WERI-Rb-1 (cell line): ENCODE data around the gene AGXT.

ENCODE experiments used
- DNase-seq: peaks from one replicate; pipeline ENCODE4 v3.0.0-alpha.2; 2020
- H3K27ac ChIP-seq: fragments of 250-450 bp; sonication (Bioruptor Pico); 2 replicates; pipeline ENCODE4 v1.5.1; 2020; ENCODE audit warnings: mild to moderate bottlenecking, moderate library complexity
- H3K27me3 ChIP-seq: fragments of 250-450 bp; sonication (Bioruptor Pico); 2 replicates; pipeline ENCODE4 v1.5.1; 2021; ENCODE audit warnings: mild to moderate bottlenecking, low read depth, moderate library complexity; ENCODE audit not compliant: insufficient read depth, severe bottlenecking
- H3K36me3 ChIP-seq: fragments of 250-450 bp; sonication (Bioruptor Pico); 2 replicates; pipeline ENCODE4 v1.5.1; 2020; ENCODE audit warnings: mild to moderate bottlenecking, moderate library complexity
- H3K4me3 ChIP-seq: 2 replicates; pipeline ENCODE4 v1.5.1; 2011; ENCODE audit warnings: low read depth, mild to moderate bottlenecking, control low read depth, low read length
- H3K9me3 ChIP-seq: fragments of 250-450 bp; sonication (Bioruptor Pico); 2 replicates; pipeline ENCODE4 v1.5.1; 2021; ENCODE audit warnings: mild to moderate bottlenecking, moderate library complexity; ENCODE audit not compliant: severe bottlenecking
- TF ChIP-seq, protein P1 (sequence below): IDR thresholded peaks from 2 replicates; pipeline ENCODE4 v1.5.1; 2011; ENCODE audit warnings: low read depth, mild to moderate bottlenecking, control low read depth, inconsistent platforms, low read length

AGXT gene

GRCh38 chr2:240903191-240904060 is 34.8 kb downstream of the AGXT start:
- no peak for DNase-seq
- H3K27ac ChIP-seq = no peak overlapping the region
- no peaks in the 10 kb centered on the region for H3K9me3 ChIP-seq
- no peaks in the 10 kb centered on the region for H3K27me3 ChIP-seq
- TF ChIP-seq, protein P1, sequence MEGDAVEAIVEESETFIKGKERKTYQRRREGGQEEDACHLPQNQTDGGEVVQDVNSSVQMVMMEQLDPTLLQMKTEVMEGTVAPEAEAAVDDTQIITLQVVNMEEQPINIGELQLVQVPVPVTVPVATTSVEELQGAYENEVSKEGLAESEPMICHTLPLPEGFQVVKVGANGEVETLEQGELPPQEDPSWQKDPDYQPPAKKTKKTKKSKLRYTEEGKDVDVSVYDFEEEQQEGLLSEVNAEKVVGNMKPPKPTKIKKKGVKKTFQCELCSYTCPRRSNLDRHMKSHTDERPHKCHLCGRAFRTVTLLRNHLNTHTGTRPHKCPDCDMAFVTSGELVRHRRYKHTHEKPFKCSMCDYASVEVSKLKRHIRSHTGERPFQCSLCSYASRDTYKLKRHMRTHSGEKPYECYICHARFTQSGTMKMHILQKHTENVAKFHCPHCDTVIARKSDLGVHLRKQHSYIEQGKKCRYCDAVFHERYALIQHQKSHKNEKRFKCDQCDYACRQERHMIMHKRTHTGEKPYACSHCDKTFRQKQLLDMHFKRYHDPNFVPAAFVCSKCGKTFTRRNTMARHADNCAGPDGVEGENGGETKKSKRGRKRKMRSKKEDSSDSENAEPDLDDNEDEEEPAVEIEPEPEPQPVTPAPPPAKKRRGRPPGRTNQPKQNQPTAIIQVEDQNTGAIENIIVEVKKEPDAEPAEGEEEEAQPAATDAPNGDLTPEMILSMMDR = no peak
- H3K4me3 ChIP-seq = no peak overlapping the region
- H3K36me3 ChIP-seq = no peaks in the 10 kb centered on the region

GRCh38 chr2:240904216-240905175 is 35.9 kb downstream of the AGXT start:
- no peaks in the 10 kb centered on the region for H3K9me3 ChIP-seq
- no peak for DNase-seq
- H3K36me3 ChIP-seq = no peaks in the 10 kb centered on the region
- TF ChIP-seq, protein P1 = no peak
- no peak overlapping the region for H3K27ac ChIP-seq
- no peak overlapping the region for H3K4me3 ChIP-seq
- H3K27me3 ChIP-seq = no peaks in the 10 kb centered on the region

GRCh38 chr2:240905176-240905781 is 36.7 kb downstream of the AGXT start:
- H3K4me3 ChIP-seq = no peak overlapping the region

GRCh38 chr2:240906141-240906910 is 37.7 kb downstream of the AGXT start, which contains the start of gene CROCC2:
TSS of gene CROCC2 (plus strand) at chr2:240906336. CDS start at chr2:240906514, 178 bp downstream.
- DNase-seq = no peak
- Histone ChIP-seq H3K36me3 (no peaks in the 10 kb centered on the region), H3K27me3 (no peaks in the 10 kb centered on the region), H3K4me3 (no peak within 1 kb of the TSS), H3K9me3 (no peaks in the 10 kb centered on the region), H3K27ac (no peak within 1 kb of the TSS)
- TF ChIP-seq, protein P1 = no peak

More at GRCh38 chr2:240905176-240905781, 36.7 kb downstream of the AGXT start:
- H3K27me3 ChIP-seq = no peaks in the 10 kb centered on the region
- no peak for DNase-seq
- TF ChIP-seq, protein P1 = no peak
- H3K9me3 ChIP-seq = no peaks in the 10 kb centered on the region
- no peaks in the 10 kb centered on the region for H3K36me3 ChIP-seq
- H3K27ac ChIP-seq = no peak overlapping the region
